ENCODE measurements around the gene ZNF428.
"Not testable (repeated sequence)": the region's sequence is repeated elsewhere in the genome, so short reads cannot be mapped to it uniquely, and the experiment has no call there.

The ZNF428 gene

DNA sequence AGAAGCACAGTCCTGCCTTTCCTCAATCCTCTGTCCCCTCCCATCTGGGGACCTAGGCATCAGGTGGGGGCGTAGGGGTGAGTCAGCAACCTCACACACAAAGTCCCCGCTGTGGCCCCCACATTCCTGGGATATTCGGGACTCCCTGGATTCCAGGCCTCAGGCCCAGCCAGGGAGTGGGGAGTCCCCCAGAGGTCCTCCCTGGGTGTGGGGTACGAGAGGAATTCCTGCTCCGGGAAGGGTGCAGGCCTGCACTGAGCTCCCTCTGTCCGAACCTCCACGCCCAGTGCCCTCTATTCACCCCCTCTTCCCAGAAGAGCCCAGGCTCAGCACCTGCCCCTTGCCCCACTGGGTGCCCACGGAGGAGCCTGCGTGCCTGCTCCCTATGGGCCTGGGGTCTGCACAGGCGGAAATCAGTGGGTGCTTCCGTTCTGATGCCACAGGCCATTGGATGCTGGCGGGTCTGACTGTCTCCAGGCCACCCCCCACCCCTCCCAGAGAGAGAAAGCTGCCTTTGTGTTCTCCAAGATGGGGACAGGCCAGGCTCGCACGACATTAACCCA lies 16.8 kb upstream of the ZNF428 start:
- peak overlapping the region; percentile 11 for H3K4me3 ChIP-seq (ENCODE audit: low read length)
- no peaks in the 10 kb centered on the region for H3K27me3 ChIP-seq (ENCODE audit: insufficient read depth, low read length)
- H3K9me3 ChIP-seq (ENCODE audit: low read length): no peaks in the 10 kb centered on the region
- H3K36me3 ChIP-seq (ENCODE audit: insufficient read depth, low read length): no peaks in the 10 kb centered on the region
- peaks cover 52% of the 10 kb centered on the region for H3K4me1 ChIP-seq (ENCODE audit: insufficient read depth, low read length)
- no peak overlapping the region for H2AFZ ChIP-seq (ENCODE audit: low read depth, low read length)

DNA sequence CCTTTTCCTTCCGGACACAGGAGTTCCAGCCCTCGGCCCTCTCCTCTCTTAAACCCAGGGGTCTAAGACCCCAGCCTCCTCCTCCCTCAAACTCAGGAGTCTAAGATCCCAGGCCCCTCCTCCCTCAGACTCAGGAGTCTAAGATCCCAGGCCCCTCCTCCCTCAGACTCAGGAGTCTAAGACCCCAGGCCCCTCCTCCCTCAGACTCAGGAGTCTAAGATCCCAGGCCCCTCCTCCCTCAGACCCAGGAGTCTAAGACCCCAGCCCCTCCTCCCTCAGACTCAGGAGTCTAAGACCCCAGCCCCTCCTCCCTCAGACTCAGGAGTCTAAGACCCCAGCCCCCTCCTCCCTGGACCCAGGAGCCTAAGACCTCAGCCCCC lies 16.1 kb upstream of the ZNF428 start:
- not testable (repeated sequence) for H3K27me3 ChIP-seq (ENCODE audit: insufficient read depth, low read length); H2AFZ ChIP-seq (ENCODE audit: low read depth, low read length); H3K9me3 ChIP-seq (ENCODE audit: low read length); H3K36me3 ChIP-seq (ENCODE audit: insufficient read depth, low read length)
- peaks cover 50% of the 10 kb centered on the region for H3K4me1 ChIP-seq (ENCODE audit: insufficient read depth, low read length)
- H3K4me3 ChIP-seq (ENCODE audit: low read length): peak overlapping the region; percentile 40

GRCh38 chr19:43634872-43635560 lies 15.6 kb upstream of the ZNF428 start:
- Histone ChIP-seq H3K36me3 (ENCODE audit: insufficient read depth, low read length) (no peaks in the 10 kb centered on the region), H2AFZ (ENCODE audit: low read depth, low read length) (no peak overlapping the region), H3K4me1 (ENCODE audit: insufficient read depth, low read length) (peaks cover 46% of the 10 kb centered on the region), H3K9me3 (ENCODE audit: low read length) (no peaks in the 10 kb centered on the region), H3K27me3 (ENCODE audit: insufficient read depth, low read length) (no peaks in the 10 kb centered on the region), H3K4me3 (ENCODE audit: low read length) (peak overlapping the region; percentile 40)

- peak overlapping the region; percentile 40 for H3K4me3 ChIP-seq (ENCODE audit: low read length)
- no peak overlapping the region for H2AFZ ChIP-seq (ENCODE audit: low read depth, low read length)
- no peaks in the 10 kb centered on the region for H3K36me3 ChIP-seq (ENCODE audit: insufficient read depth, low read length)
- H3K27me3 ChIP-seq (ENCODE audit: insufficient read depth, low read length): no peaks in the 10 kb centered on the region
- no peaks in the 10 kb centered on the region for H3K9me3 ChIP-seq (ENCODE audit: low read length)
- peaks cover 46% of the 10 kb centered on the region for H3K4me1 ChIP-seq (ENCODE audit: insufficient read depth, low read length)
Measured at GRCh38 chr19:43634506-43634871, 15.1 kb upstream of the ZNF428 start.

DNA sequence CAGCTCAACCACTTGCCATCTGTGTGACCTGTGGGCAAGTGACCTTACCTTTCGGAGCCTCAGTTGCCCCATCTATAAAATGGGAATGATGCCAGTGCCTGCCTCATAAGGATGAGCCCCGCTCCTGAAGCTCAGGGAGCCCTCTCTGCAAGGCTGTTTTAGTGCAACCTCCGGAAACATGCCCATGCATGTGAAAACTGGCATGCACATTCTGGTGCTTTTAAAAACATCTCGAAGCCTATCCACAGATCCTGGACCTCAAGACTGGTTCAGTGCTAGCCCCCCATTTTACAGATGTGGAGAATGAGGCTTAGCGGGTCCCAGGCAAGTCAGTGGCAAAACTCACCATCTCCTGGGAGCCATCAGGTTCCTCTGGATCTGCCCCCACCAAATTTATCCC lies 14.6 kb upstream of the ZNF428 start:
- Histone ChIP-seq H2AFZ (ENCODE audit: low read depth, low read length) (no peak overlapping the region), H3K27me3 (ENCODE audit: insufficient read depth, low read length) (no peaks in the 10 kb centered on the region), H3K4me3 (ENCODE audit: low read length) (no peak overlapping the region), H3K4me1 (ENCODE audit: insufficient read depth, low read length) (peaks cover 44% of the 10 kb centered on the region), H3K9me3 (ENCODE audit: low read length) (no peaks in the 10 kb centered on the region), H3K36me3 (ENCODE audit: insufficient read depth, low read length) (no peaks in the 10 kb centered on the region)

DNA sequence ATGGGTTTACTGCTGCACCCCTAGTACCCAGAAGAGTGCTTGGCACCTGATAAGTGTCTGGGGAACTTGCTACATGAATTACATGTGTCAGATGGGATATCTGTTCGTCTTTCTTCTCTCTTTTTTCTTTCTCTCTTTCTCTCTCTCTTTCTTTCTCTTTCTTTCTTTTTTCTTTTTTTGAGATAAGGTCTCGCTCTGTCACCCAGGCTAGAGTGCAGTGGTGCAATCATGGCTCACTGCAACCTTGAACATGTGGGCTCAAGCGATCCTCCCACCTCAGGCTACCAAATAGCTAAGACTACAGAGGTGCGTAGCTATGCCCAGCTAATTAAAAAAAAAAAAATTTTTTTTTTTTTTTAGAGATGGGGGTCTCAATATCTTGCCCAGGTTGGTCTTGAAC lies 14.1 kb upstream of the ZNF428 start:
- peaks cover 3% of the 10 kb centered on the region for H3K36me3 ChIP-seq (ENCODE audit: insufficient read depth, low read length)
- no peaks in the 10 kb centered on the region for H3K27me3 ChIP-seq (ENCODE audit: insufficient read depth, low read length)
- H2AFZ ChIP-seq (ENCODE audit: low read depth, low read length): no peak overlapping the region
- no peak overlapping the region for H3K4me3 ChIP-seq (ENCODE audit: low read length)
- peaks cover 39% of the 10 kb centered on the region for H3K4me1 ChIP-seq (ENCODE audit: insufficient read depth, low read length)
- H3K9me3 ChIP-seq (ENCODE audit: low read length): no peaks in the 10 kb centered on the region

DNA sequence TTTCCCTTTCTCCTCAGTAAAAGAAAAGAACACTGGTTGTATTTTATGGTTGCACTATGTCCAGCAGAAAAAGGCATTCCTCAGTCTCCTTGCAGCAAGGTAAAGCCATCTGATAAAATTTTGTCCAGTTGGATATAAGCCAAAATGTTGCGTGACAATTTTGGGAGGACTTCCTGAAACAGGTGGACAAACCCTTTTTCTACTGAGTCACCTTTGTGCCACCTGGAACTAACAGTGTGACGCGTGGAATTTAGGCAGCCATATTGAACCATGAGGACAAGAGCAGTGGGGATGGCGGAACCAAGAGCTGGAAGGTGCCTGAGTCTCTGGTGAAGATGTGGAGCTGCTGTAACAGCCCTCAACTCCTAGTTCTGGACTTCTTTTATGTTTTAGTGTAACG lies 12.1 kb upstream of the ZNF428 start:
- H3K4me3 ChIP-seq (ENCODE audit: low read length): no peak overlapping the region

DNA sequence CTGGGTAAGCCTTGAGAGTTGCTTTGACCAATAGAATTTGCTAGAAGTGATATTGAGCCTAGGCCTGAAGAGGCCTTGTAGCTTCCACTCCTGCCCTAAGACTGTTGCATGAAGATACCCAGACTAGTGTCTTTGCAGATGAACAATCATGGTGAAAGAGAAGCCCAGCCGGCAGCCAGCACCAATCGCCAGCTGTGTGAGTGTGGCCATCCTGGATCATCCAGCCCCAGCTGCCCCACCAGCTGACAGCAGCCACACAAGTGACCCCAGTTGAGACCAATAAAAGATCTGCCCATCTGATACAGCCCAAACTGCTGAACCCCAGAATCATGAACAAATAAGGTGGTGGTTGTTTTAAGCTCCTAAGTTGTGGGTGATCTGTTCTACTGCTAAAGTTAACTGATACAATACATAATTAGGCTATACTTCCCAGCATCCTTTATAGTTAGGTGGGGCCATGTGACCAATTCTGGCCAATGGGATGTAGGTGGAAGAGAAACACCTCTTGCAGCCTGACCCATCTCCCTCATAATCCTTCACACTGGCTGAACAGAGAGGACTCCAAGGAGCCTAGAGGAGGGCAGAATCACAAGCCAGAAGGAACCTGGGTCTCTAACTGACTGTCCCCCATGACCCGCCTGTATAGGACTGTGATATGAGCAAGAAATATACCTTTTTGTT lies 9.4 kb upstream of the ZNF428 start:
- H3K4me1 ChIP-seq (ENCODE audit: insufficient read depth, low read length): no peaks in the 10 kb centered on the region
- peaks cover 45% of the 10 kb centered on the region for H3K36me3 ChIP-seq (ENCODE audit: insufficient read depth, low read length)
- no peaks in the 10 kb centered on the region for H3K27me3 ChIP-seq (ENCODE audit: insufficient read depth, low read length)
- no peak overlapping the region for H3K4me3 ChIP-seq (ENCODE audit: low read length)
- no peaks in the 10 kb centered on the region for H3K9me3 ChIP-seq (ENCODE audit: low read length)
- no peak overlapping the region for H2AFZ ChIP-seq (ENCODE audit: low read depth, low read length)

More for the DNA sequence above, 12.1 kb upstream of the ZNF428 start:
- H3K9me3 ChIP-seq (ENCODE audit: low read length): no peaks in the 10 kb centered on the region
- no peaks in the 10 kb centered on the region for H3K27me3 ChIP-seq (ENCODE audit: insufficient read depth, low read length)
- peaks cover 24% of the 10 kb centered on the region for H3K4me1 ChIP-seq (ENCODE audit: insufficient read depth, low read length)
- no peak overlapping the region for H2AFZ ChIP-seq (ENCODE audit: low read depth, low read length)
- peaks cover 19% of the 10 kb centered on the region for H3K36me3 ChIP-seq (ENCODE audit: insufficient read depth, low read length)

GRCh38 chr19:43626838-43627237 lies 7.4 kb upstream of the ZNF428 start:
- Histone ChIP-seq H3K9me3 (ENCODE audit: low read length) (no peaks in the 10 kb centered on the region), H3K4me1 (ENCODE audit: insufficient read depth, low read length) (no peaks in the 10 kb centered on the region), H2AFZ (ENCODE audit: low read depth, low read length) (no peak overlapping the region), H3K4me3 (ENCODE audit: low read length) (no peak overlapping the region), H3K36me3 (ENCODE audit: insufficient read depth, low read length) (peaks cover 61% of the 10 kb centered on the region), H3K27me3 (ENCODE audit: insufficient read depth, low read length) (no peaks in the 10 kb centered on the region)

- Histone ChIP-seq H2AFZ (ENCODE audit: low read depth, low read length) (no peak overlapping the region), H3K9me3 (ENCODE audit: low read length) (no peaks in the 10 kb centered on the region), H3K36me3 (ENCODE audit: insufficient read depth, low read length) (peaks cover 64% of the 10 kb centered on the region)
Measured at GRCh38 chr19:43625918-43626579, 6.6 kb upstream of the ZNF428 start.

GRCh38 chr19:43624933-43625332 lies 5.5 kb upstream of the ZNF428 start:
- peaks cover 64% of the 10 kb centered on the region for H3K36me3 ChIP-seq (ENCODE audit: insufficient read depth, low read length)
- H3K4me3 ChIP-seq (ENCODE audit: low read length): no peak overlapping the region
- H3K4me1 ChIP-seq (ENCODE audit: insufficient read depth, low read length): peaks cover 9% of the 10 kb centered on the region
- no peak overlapping the region for H2AFZ ChIP-seq (ENCODE audit: low read depth, low read length)
- no peaks in the 10 kb centered on the region for H3K27me3 ChIP-seq (ENCODE audit: insufficient read depth, low read length)
- H3K9me3 ChIP-seq (ENCODE audit: low read length): no peaks in the 10 kb centered on the region

More at GRCh38 chr19:43625918-43626579, 6.6 kb upstream of the ZNF428 start:
- Histone ChIP-seq H3K4me3 (ENCODE audit: low read length) (no peak overlapping the region), H3K4me1 (ENCODE audit: insufficient read depth, low read length) (no peaks in the 10 kb centered on the region), H3K27me3 (ENCODE audit: insufficient read depth, low read length) (no peaks in the 10 kb centered on the region)

GRCh38 chr19:43623889-43624670 lies 4.7 kb upstream of the ZNF428 start:
- Histone ChIP-seq H3K27me3 (ENCODE audit: insufficient read depth, low read length) (no peaks in the 10 kb centered on the region), H3K36me3 (ENCODE audit: insufficient read depth, low read length) (peaks cover 64% of the 10 kb centered on the region)

More at GRCh38 chr19:43623889-43624670, 4.7 kb upstream of the ZNF428 start:
- no peak overlapping the region for H3K4me3 ChIP-seq (ENCODE audit: low read length)
- H2AFZ ChIP-seq (ENCODE audit: low read depth, low read length): no peak overlapping the region
- no peaks in the 10 kb centered on the region for H3K9me3 ChIP-seq (ENCODE audit: low read length)
- peaks cover 10% of the 10 kb centered on the region for H3K4me1 ChIP-seq (ENCODE audit: insufficient read depth, low read length)

Measured in neuron (in vitro differentiated cells).